Measurements from ENCODE around the gene EN1. TPM values are rescaled to one million over a fixed set of nuclear protein-coding genes. Genes with fewer than 3 reads are reported as not detected.

Gene EN1
- total RNA-seq, 1 donor from 2014 or later = not detected

- peak overlapping the region; percentile 82 for H3K4me3 Mint-ChIP-seq
- H3K27me3 ChIP-seq = peaks cover 100% of the 10 kb centered on the region
- DNase-seq (ENCODE audit: low spot score) = peak; percentile 67
- H3K27ac Mint-ChIP-seq = no peak overlapping the region
- no peaks in the 10 kb centered on the region for H3K9me3 Mint-ChIP-seq
- H3F3A ChIP-seq (ENCODE audit: low read depth) = peaks cover 28% of the 10 kb centered on the region
- H3K4me2 ChIP-seq = no peak overlapping the region
- H2AFZ ChIP-seq (replicated peaks) = no peak overlapping the region
- peaks cover 65% of the 10 kb centered on the region for H3K4me1 Mint-ChIP-seq
- H3K36me3 ChIP-seq = no peaks in the 10 kb centered on the region
- peaks cover 88% of the 10 kb centered on the region for H3K27me3 Mint-ChIP-seq (ENCODE audit: insufficient read depth, low read depth)
- no peaks in the 10 kb centered on the region for H3K36me3 Mint-ChIP-seq
- H4K20me1 ChIP-seq (ENCODE audit: low read depth) = peaks cover 97% of the 10 kb centered on the region
- H3K9ac ChIP-seq = no peak overlapping the region
- H3K4me3 ChIP-seq = no peak overlapping the region
- H3K27ac ChIP-seq = no peak overlapping the region
- no peaks in the 10 kb centered on the region for H3K9me3 ChIP-seq (ENCODE audit: low read depth)
- no peak for TF ChIP-seq EZH2 (IDR thresholded peaks at IDR 0.05)
- peak; percentile 90 for TF ChIP-seq EZH2phosphoT487 (IDR thresholded peaks at IDR 0.05)
- peaks cover 11% of the 10 kb centered on the region for H3K4me1 ChIP-seq
- no peaks in the 10 kb centered on the region for H3K79me2 ChIP-seq (ENCODE audit: low read depth)
These were observed 5.2 kb upstream of the EN1 start for GRCh38 chr2:118852605-118853128.

- H3K4me1 ChIP-seq = peaks cover 11% of the 10 kb centered on the region
- no peak overlapping the region for H3K27ac ChIP-seq
- H3K9me3 Mint-ChIP-seq = no peaks in the 10 kb centered on the region
- no peaks in the 10 kb centered on the region for H3K9me3 ChIP-seq (ENCODE audit: low read depth)
- H3K36me3 ChIP-seq = no peaks in the 10 kb centered on the region
- peaks cover 100% of the 10 kb centered on the region for H3K27me3 ChIP-seq
- H3K27ac Mint-ChIP-seq = no peak overlapping the region
- H2AFZ ChIP-seq (replicated peaks) = no peak overlapping the region
- H3K79me2 ChIP-seq (ENCODE audit: low read depth) = no peaks in the 10 kb centered on the region
- H3K36me3 Mint-ChIP-seq = no peaks in the 10 kb centered on the region
- no peak for TF ChIP-seq CTCF (IDR thresholded peaks at IDR 0.05)
- no peak for TF ChIP-seq EZH2 (IDR thresholded peaks at IDR 0.05)
- no peak for TF ChIP-seq EZH2phosphoT487 (IDR thresholded peaks at IDR 0.05)
- peak overlapping the region; percentile 82 for H3K4me3 Mint-ChIP-seq
- peaks cover 83% of the 10 kb centered on the region for H3K27me3 Mint-ChIP-seq (ENCODE audit: insufficient read depth, low read depth)
- H3F3A ChIP-seq (ENCODE audit: low read depth) = peaks cover 35% of the 10 kb centered on the region
- peaks cover 66% of the 10 kb centered on the region for H3K4me1 Mint-ChIP-seq
- H3K4me2 ChIP-seq = no peak overlapping the region
- H4K20me1 ChIP-seq (ENCODE audit: low read depth) = peaks cover 94% of the 10 kb centered on the region
- DNase-seq (ENCODE audit: low spot score) = peak; percentile 65
- H3K4me3 ChIP-seq = no peak overlapping the region
- H3K9ac ChIP-seq = no peak overlapping the region
These were observed 4.2 kb upstream of the EN1 start for GRCh38 chr2:118851650-118852049.

GRCh38 chr2:118850901-118851415 lies 3.5 kb upstream of the EN1 start:
- Mint-ChIP-seq H3K27me3 (ENCODE audit: insufficient read depth, low read depth) (peaks cover 78% of the 10 kb centered on the region), H3K4me3 (peak overlapping the region; percentile 82), H3K9me3 (no peaks in the 10 kb centered on the region), H3K27ac (no peak overlapping the region), H3K36me3 (no peaks in the 10 kb centered on the region), H3K4me1 (peaks cover 61% of the 10 kb centered on the region)
- H3K4me3 ChIP-seq = no peak overlapping the region
- peaks cover 13% of the 10 kb centered on the region for H3K4me1 ChIP-seq
- TF ChIP-seq EZH2 (IDR thresholded peaks at IDR 0.05) (peak; percentile 43), EZH2phosphoT487 (IDR thresholded peaks at IDR 0.05) (no peak)
- no peak for DNase-seq (ENCODE audit: low spot score)
- no peak overlapping the region for H3K9ac ChIP-seq
- peaks cover 91% of the 10 kb centered on the region for H4K20me1 ChIP-seq (ENCODE audit: low read depth)
- H3K27me3 ChIP-seq = peaks cover 100% of the 10 kb centered on the region
- peaks cover 37% of the 10 kb centered on the region for H3F3A ChIP-seq (ENCODE audit: low read depth)
- no peaks in the 10 kb centered on the region for H3K79me2 ChIP-seq (ENCODE audit: low read depth)
- no peak overlapping the region for H3K27ac ChIP-seq
- no peaks in the 10 kb centered on the region for H3K36me3 ChIP-seq
- H3K9me3 ChIP-seq (ENCODE audit: low read depth) = no peaks in the 10 kb centered on the region
- H3K4me2 ChIP-seq = no peak overlapping the region
- no peak overlapping the region for H2AFZ ChIP-seq (replicated peaks)

GRCh38 chr2:118850168-118850900 lies 2.9 kb upstream of the EN1 start:
- DNase-seq (ENCODE audit: low spot score) = peak; percentile 42
- peaks cover 100% of the 10 kb centered on the region for H3K27me3 ChIP-seq
- H2AFZ ChIP-seq (replicated peaks) = no peak overlapping the region
- Mint-ChIP-seq H3K27me3 (ENCODE audit: insufficient read depth, low read depth) (peaks cover 77% of the 10 kb centered on the region), H3K4me3 (peak overlapping the region; percentile 82), H3K9me3 (no peaks in the 10 kb centered on the region), H3K27ac (no peak overlapping the region), H3K36me3 (peaks cover 2% of the 10 kb centered on the region), H3K4me1 (peaks cover 65% of the 10 kb centered on the region)
- no peak overlapping the region for H3K4me2 ChIP-seq
- peaks cover 93% of the 10 kb centered on the region for H4K20me1 ChIP-seq (ENCODE audit: low read depth)
- H3K27ac ChIP-seq = no peak overlapping the region
- H3K36me3 ChIP-seq = no peaks in the 10 kb centered on the region
- no peak overlapping the region for H3K9ac ChIP-seq
- H3K4me1 ChIP-seq = peaks cover 15% of the 10 kb centered on the region
- no peaks in the 10 kb centered on the region for H3K9me3 ChIP-seq (ENCODE audit: low read depth)
- peaks cover 37% of the 10 kb centered on the region for H3F3A ChIP-seq (ENCODE audit: low read depth)
- H3K79me2 ChIP-seq (ENCODE audit: low read depth) = no peaks in the 10 kb centered on the region
- H3K4me3 ChIP-seq = no peak overlapping the region
- TF ChIP-seq EZH2 (IDR thresholded peaks at IDR 0.05) (peak; percentile 90), EZH2phosphoT487 (IDR thresholded peaks at IDR 0.05) (peak; percentile 87), CTCF (IDR thresholded peaks at IDR 0.05) (no peak)

Measured in neural progenitor cell (in vitro differentiated cells).